HG03520 (cell line): ENCODE data around the gene PDE9A.

Experiments
- ATAC-seq: cut with Tn5 transposase; IDR thresholded peaks from one replicate; pipeline ENCODE4 v1.9.1; 2021; ENCODE audit warnings: mild to moderate bottlenecking, moderate library complexity; ENCODE audit not compliant: unreplicated experiment

The PDE9A gene

DNA sequence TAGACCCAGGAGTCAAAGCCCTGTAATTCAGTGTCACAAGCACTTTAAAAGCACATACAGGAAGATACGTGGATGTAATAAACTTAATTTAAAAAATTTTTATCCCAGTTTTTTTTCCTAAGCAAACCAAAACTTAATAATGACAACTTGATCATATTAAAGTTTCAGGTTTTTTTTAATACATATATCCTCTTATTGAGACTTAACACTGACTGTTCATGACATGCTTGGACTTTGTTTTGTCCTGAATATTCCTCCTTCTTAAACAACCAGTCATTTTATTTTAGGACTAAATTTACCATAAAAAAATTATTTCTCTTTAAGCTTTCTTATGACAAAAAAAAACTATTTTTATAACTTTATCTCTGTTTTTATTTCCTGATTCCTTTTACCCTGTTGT is 161.8 kb downstream of the PDE9A start:
- ATAC-seq: no peak

DNA sequence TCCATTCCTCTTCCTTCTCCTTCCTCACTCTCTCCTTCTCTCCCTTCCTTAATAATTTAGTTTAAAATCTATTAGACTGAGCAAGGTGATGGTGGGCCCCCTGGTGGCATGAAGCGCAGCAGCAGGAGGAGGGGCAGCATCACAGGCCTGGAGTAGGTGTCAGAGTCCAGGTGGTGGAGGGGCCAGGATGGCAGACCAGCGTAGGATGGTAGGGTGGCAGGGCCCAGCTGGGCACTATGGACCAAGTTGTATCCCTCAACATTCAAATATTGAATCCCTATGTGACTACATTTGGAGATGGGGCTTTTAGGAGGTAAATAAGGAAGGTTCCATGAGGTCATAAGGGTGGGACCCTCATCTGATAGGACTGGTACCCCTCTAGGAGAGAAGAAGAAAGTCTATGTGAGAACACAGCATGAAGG is 164.9 kb downstream of the PDE9A start:
- ATAC-seq: no peak

DNA sequence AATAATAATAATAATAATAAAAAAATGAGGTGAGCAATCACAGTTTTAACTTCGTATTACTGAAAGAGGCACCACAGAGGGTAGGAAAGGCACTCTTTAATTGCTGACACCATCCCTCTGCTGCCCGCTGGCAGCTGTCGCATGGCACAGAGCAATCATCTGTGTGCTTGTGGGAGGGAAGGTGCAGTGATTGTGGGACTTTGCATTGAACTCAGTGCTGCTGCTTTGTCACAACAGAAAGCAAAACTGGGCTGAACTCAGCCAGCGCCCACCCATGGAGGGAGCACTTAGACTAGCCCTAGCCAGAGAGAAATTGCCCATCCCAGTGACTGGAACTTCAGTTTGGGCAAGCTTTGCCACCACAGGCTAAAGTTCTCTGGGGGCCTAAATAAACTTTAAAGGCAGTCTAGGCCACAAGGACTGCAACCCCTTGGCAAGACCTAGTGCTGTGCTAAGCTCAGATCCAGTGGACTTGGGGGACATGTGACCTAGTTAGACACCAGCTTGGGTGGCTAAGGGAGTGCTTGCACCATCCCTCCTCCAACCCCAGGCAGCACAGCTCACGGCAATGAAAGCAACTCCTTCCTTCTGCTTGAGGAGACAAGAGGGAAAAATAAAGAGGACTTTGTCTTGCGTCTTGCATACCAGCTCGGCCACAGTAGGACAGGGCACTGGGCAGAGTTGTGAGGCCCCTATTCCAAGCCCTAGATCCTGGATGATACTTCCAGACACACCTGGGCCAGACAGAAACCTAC is 166.6 kb downstream of the PDE9A start:
- ATAC-seq: no peak

DNA sequence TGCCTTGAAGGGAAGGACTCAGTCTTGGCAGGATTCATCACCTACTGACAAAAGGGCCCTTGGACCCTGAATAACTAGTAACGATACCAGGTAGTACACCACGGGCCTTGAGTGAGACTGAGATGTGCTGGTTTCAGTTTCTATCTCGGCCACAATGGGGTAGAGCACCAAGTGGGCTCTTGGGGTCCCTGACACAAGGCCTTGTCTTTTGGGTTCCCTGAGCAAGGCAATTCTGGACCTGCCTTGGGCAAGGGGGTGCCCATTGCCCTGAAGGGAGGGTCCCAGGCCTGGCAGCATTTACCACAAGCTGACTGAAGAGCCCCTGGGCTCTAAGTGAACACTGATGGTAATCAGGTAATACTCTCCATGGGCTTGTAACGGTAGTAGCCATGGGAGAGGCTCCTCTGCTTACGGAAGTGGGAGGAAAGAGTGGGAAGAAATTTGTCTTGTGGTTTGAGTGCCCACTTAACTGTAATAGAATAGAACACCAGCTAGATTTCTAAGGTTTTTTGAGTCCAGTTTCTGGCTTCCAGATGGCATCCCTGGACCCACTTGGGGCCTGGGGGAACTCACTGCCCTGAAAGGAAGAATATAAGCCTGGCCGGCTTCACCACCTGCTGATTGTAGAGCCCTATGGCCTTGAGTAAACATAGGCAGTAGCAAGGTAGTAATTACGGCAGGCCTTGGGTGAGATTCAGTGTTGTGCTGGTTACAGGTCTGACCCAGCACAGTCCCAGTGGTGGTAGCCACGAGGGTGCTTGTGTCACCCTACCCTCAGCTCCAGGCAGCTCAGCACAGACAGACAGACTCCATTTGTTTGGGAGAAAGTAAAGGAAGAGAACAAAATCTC is 167.4 kb downstream of the PDE9A start:
- ATAC-seq: no peak
